OCI-M2 (cell line): ENCODE measurements around the gene C1QL1.

Experiments used
- DNase-seq: peaks from one replicate; lab custom pipeline; 2025; ENCODE audit not compliant: unreplicated experiment; lab: John Stamatoyannopoulos, UW

Gene C1QL1

GRCh38 chr17:44932096-44932786, 35.9 kb downstream of the C1QL1 start:
- no peak for DNase-seq

- DNase-seq = no peak
These were observed 36.7 kb downstream of the C1QL1 start for GRCh38 chr17:44931376-44931775.

- no peak for DNase-seq
These were observed 37.4 kb downstream of the C1QL1 start for GRCh38 chr17:44930667-44931066.

GRCh38 chr17:44928950-44929720, 39.0 kb downstream of the C1QL1 start:
- DNase-seq = no peak

GRCh38 chr17:44928136-44928535, 40.0 kb downstream of the C1QL1 start:
- no peak for DNase-seq

DNA sequence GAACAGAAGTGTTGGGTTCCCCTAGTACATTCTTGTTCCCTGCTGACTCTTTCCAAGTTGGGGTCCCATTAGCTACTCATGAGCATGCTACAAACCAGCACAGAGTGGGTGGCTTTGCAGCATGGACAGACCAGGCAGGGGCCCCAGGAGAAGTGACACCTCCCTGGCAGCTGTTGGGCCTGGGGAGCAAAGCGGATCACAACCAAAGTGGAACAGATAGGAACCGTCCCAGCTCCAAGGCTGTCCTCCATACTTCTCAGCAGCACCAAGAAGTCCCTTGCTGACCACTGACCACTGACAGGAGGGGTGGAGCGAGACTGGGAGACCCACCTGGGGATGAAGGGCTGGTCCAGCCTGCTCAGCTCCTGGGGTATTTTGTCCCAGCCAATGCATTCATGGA, 40.4 kb downstream of the C1QL1 start:
- no peak for DNase-seq

- no peak for DNase-seq
These were observed 41.1 kb downstream of the C1QL1 start for GRCh38 chr17:44926821-44927525.

DNA sequence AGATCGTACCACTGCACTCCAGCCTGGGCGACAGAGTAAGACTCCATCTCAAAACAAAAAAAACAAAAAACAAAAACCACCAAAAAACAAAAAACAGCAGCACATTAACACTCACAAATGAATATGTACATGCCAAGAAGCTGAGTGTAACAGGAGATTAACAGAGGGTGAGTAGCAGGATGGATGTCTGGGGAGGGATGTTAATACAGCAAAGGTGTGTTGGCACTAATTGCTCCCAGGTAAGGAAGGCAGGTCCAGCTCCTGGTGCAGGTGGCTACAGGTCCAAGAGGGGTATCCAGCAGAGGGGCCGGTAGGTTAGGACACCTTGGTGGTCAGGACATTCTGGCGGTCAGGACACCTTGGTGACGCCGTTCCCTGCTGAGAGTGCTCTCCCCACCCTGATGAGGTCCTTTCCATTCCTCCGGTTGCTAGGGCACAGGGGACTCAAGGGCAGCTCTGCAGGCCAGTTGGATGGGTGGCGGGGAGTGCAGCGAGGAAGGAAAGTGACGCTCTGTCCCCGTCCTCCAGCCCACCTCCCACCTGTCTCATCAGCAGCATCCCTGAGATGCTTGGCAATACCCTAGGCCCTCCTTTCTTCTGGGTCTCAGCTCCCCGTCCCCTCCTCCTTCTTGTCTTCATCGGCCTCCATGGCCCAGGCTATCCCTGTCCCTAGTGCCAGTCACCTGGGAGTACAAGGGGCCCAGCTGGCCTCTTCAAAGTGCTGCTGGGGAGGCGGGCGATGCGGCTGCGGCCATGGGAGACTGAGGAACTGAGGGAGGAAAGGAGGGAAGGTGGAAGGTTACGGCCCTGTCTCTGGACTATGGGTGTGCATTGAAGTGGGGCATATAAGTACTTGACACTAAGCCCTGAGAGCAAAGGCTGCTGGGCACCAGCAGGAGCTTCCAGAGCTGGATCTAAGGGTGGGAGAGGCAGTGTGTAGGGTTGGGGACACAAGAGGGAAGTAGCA, 42.1 kb downstream of the C1QL1 start:
- DNase-seq = no peak

- DNase-seq = no peak
These were observed 44.0 kb downstream of the C1QL1 start for GRCh38 chr17:44924107-44924544.

DNA sequence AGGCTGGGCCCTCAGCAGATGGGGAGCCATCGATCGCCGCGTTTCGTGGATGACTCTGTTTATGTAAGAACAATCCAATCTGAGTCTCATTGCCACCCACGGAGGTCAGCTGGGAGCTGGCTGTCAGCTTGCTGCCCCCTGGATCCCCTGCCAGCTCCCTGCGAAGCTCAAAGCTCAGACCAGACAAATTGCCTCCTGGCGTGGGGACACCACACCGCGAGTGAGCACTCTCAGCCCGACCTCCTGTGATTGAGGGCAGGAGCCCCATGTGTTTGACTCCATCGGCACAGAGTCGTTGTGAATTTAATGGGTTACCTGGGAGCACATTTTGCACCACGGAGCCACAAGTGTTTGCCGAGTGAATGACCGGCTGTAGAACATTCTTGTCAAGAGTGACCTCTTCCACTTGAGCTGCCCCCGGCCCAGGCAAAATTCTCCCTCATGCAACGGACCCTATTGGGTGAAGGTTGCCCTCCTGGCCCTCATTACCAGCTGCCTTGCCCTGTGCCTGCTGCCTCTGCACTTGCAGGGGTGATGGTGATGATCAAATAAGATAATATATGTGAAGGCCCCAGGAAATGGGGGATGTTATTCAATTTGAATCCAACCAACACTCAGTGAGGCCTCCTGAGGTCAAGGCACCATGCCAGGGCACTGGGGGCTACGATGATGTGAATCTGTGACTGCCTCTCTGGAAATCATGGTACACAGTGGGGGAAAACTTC, 45.2 kb downstream of the C1QL1 start:
- no peak for DNase-seq

DNA sequence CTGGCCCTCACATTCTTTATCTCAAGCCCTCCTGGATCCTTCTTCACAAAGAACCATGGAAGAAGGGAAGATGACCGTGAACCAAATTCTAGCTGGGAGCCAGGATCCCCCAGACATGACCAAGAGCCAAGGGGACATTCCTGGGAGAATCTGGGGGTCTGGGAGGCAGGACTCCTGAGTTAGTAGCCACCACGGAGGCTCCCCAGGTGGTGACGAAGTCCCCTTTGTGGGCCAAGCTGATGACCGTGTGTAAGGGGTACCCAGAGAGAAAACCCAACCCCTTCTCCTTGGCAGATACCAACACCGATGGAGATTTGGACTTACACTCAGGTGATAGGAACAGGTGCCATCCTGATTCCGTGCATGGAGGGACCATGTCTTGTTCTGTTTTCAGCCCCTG, 46.0 kb downstream of the C1QL1 start:
- no peak for DNase-seq

DNA sequence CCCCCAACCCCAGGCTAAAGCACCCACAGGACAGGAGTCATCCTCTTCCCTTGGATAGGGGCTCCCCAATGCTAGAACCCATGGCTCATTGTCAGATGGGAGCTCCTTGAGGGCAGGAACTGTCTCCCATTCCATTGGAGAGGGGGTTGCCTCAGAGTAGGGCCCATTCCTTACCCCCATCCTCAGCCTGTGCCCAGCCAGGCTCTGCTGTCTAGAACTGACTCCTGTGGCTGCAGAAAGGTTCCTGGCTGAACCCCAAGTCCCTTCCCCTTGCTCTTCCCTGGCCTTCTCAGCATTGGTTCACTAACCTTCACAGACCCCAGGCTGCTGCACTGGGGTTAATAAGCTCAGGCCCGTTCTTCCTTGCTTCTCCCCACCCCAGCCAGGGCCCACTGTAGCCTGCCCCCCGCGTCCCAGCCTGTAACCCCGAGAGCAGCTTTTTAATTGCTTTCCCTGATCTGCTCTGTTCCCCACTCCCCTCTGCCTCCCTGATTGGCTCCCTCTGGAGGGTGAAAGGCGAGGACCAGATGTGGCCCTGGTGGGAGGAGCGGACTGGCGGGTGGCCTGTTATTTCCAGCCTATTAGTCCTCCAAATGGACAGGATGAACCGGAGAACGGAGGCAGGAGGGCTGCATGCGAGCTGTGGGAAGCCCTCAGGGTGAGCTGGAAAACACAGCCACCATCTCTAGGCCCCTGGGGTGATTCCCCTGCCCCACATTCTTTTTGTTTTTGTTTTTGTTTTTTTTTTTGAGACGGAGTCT, 46.8 kb downstream of the C1QL1 start:
- no peak for DNase-seq

GRCh38 chr17:44920565-44920940, 47.5 kb downstream of the C1QL1 start:
- DNase-seq = no peak

GRCh38 chr17:44919885-44920564, 48.1 kb downstream of the C1QL1 start:
- DNase-seq = no peak

- no peak for DNase-seq
These were observed 48.7 kb downstream of the C1QL1 start for GRCh38 chr17:44919411-44919810.

DNA sequence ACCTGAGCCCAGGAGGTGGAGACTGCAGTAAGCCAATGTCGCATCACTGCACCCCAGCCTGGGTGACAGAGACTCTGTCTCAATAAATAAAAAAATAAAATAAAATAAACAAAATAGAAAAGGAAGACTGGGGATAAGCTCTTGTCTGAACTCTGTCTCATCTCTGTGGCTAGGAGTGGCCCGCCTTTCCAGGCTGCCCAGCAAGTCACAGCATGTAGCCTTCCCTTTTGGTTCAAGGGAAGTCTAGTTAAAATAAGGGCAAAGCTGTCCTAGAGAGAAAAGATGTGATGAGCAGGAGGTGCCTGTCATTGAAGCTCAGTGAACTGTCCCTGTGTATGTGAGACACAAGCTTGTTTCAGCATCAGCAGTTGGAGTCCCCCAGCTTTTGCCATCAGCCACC, 50.1 kb downstream of the C1QL1 start:
- DNase-seq = no peak

- no peak for DNase-seq
These were observed 50.6 kb downstream of the C1QL1 start for GRCh38 chr17:44917456-44917855.

DNA sequence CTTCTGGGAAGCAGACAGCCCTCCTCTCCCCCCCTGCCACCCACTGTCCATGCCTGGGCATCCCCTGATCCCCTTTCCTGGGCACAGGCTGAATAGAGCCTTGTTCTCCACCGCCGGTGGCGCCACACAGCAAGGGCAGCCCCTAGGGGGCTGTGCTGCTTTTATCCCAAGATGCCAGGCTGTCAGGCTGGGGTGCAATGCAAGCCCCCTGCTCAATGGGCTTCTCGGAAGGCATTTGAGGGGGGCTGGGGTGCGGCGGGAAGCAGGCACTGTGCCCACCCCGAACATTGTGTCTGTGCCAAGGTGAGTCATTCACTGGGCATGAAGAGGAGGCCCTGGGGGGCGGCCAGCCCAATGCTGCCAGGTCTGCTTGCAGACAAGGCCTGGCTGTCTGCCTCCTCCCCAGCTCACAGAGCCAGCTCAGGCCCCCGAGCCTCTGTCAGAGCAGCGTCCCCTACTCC, 51.3 kb downstream of the C1QL1 start:
- no peak for DNase-seq
